ENCODE data around the gene ABCD4. TPM values are rescaled to one million over a fixed set of nuclear protein-coding genes. Genes with fewer than 3 reads are reported as not detected.

The ABCD4 gene
- total and polyA plus RNA-seq, 8 donors = 37.0 to 136 (median 118) TPM

DNA sequence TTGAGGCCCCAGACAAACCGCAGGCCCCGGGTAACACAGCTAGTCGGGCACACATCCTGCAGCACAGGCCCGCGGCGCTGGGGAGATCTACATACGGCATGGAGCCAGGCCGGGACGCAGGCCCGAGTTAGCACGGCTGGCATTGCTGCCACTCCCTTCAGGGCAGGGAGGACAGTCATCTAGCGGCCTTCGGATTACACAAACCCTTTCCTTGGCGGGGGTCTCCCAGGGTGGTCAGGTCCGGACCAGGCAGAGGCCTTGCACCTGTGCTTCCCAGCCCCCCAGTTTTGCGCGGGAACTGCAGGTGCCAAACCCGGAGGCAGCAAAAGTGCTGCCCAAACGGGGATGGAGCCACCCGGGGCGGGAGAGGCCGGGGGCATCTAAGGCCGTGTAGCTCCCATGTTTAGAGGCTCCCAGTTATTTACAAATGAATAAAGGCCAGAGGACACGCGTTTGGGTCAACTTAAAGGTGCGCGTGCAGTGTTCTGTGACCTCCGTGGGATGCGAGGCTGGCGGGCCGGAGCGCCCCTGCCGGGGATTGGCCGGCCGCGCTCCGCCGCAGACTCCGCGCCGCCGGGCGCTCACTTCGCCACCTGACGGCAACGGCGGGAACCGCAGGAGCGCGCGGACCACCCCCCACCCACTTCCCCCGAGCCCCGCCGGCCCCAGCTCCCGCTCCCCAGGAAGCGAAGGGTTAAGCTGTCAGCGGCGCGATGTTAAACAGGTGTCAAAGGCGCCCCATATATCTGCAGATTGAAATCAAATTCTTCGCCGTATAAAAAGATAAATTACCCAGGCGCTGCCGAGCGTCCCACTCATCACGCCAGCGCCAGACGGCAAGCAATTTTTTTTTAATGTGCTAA is 45.4 kb downstream of the ABCD4 start:
- Histone ChIP-seq H3K27ac (no peak overlapping the region), H3K4me3 (peak overlapping the region; percentile 46 to 48), H3K27me3 (peaks cover 7 to 51% of the 10 kb centered on the region in 2 donors), H3K9me3 (no peaks in the 10 kb centered on the region), H3K36me3 (no peaks in the 10 kb centered on the region), H3K4me1 (peaks cover 0 to 16% of the 10 kb centered on the region in 2 donors)
- intact Hi-C loops (cut with DNase I) = loop anchor here in 1 of 2 donors (5.0 kb wide), 1 partner anchor 150 kb away; no protein-coding TSS in a partner anchor
- ATAC-seq (peak; percentile 98), DNase-seq (peak in 3 of 4 donors; percentile 41 to 89 (median 45))
- TF ChIP-seq, protein P1, sequence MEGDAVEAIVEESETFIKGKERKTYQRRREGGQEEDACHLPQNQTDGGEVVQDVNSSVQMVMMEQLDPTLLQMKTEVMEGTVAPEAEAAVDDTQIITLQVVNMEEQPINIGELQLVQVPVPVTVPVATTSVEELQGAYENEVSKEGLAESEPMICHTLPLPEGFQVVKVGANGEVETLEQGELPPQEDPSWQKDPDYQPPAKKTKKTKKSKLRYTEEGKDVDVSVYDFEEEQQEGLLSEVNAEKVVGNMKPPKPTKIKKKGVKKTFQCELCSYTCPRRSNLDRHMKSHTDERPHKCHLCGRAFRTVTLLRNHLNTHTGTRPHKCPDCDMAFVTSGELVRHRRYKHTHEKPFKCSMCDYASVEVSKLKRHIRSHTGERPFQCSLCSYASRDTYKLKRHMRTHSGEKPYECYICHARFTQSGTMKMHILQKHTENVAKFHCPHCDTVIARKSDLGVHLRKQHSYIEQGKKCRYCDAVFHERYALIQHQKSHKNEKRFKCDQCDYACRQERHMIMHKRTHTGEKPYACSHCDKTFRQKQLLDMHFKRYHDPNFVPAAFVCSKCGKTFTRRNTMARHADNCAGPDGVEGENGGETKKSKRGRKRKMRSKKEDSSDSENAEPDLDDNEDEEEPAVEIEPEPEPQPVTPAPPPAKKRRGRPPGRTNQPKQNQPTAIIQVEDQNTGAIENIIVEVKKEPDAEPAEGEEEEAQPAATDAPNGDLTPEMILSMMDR (IDR thresholded peaks at IDR 0.05) = peak; percentile 96 to 99

DNA sequence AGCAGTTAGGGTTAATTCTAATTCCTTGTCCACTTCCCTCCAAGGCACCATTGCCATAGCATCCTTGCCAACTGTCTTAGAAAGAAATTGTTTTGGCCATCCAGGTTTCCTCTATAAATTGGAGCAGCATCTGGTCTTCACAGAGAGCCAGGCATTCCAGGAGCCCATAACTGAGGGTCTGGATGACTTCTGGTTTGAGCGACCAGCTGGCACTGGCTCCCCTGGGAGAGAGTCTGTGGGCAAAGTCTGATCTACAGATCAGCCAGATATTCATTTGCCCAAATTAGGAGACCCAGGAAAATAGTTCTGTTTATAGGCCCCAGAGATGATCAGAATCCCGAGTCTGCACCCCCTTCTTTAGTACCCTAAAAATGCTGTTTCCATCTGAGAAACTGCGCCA is 47.5 kb downstream of the ABCD4 start:
- Histone ChIP-seq H3K27me3 (peaks cover 7 to 56% of the 10 kb centered on the region in 2 donors), H3K27ac (no peak overlapping the region), H3K4me3 (no peak overlapping the region), H3K9me3 (no peaks in the 10 kb centered on the region), H3K4me1 (peaks cover 0 to 20% of the 10 kb centered on the region in 2 donors), H3K36me3 (no peaks in the 10 kb centered on the region)
- TF ChIP-seq, protein P1 (IDR thresholded peaks at IDR 0.05) = no peak
- intact Hi-C loops (cut with DNase I) = loop anchor here in 1 of 2 donors (5.0 kb wide), 1 partner anchor 148 kb away; no protein-coding TSS in a partner anchor
- ATAC-seq (no peak), DNase-seq (no peak)

DNA sequence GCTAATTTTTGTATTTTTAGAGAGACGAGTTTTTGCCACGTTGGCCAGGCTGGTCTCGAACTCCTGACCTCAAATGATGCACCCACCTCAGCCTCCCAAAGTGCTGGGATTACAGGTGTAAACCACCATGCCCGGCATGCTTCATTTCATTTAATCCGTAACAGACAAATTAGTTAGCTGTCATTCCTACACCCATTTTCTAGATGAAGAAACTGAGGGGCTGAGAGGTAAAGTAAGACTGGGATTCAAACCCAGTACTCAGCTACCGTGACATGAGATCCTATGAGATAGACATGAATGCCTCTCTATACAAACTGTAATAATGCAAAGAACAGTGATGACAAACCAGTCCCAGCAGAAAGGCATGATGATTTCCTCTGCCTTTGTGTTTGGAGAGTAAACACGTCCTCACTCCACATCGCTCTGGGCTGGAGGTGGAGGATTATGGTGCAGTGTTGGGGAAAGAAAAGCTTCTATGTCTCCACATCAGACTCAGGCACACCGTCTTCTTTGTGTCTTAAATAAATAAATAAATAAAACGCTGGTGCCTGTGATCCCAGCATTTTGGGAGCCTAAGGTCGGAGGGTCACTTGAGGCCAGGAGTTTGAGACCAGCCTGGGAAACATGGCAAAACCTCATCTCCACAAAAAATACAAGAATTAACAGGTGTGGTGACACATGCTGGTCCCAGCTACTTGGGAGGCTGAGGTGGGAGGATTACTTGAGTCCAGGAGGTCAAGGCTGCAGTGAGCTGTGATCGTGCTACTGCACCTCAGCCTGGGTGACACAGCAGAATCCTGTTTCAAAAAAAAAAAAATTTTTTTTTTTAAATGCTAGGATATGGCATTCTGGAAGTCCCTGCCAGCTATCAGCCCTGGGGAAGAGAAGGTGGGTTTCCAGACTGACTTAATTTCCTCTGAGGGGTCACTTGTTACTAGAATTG is 53.0 kb downstream of the ABCD4 start:
- peaks cover 0 to 65% of the 10 kb centered on the region in 2 donors for H3K27me3 ChIP-seq
- intact Hi-C loops (cut with DNase I) = no loop called here
- H3K27ac ChIP-seq = no peak overlapping the region
- peaks cover 0 to 4% of the 10 kb centered on the region in 2 donors for H3K4me1 ChIP-seq
- no peak for DNase-seq
- no peak overlapping the region for H3K4me3 ChIP-seq
- ATAC-seq = no peak
- no peaks in the 10 kb centered on the region for H3K36me3 ChIP-seq
- no peaks in the 10 kb centered on the region for H3K9me3 ChIP-seq
- TF ChIP-seq, protein P1 (IDR thresholded peaks at IDR 0.05) = no peak

DNA sequence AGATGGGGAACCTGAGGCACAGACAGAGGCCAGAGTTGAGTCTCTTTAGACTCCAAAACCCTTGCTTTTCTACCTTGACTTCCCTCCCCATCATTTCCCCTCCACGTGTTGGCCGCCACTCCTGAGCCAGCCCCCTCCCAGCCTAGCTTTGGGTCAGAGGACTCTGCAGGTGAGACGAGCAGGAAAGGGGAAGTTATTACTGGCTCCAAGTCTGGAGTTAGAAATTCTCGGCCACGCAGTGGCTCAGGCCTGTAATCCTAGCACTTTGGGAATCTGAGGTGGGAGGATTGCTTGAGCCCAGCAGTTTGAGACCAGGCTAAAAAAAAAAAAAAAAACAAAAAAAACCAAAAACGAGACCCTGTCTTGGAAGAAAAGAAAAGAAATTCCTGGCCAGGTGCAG is 54.7 kb downstream of the ABCD4 start:
- TF ChIP-seq, protein P1 (IDR thresholded peaks at IDR 0.05) = no peak
- no peaks in the 10 kb centered on the region for H3K36me3 ChIP-seq
- no peaks in the 10 kb centered on the region for H3K9me3 ChIP-seq
- DNase-seq (no peak), ATAC-seq (no peak)
- H3K4me1 ChIP-seq = peaks cover 0 to 4% of the 10 kb centered on the region in 2 donors
- intact Hi-C loops (cut with DNase I) = no loop called here
- H3K4me3 ChIP-seq = no peak overlapping the region
- H3K27ac ChIP-seq = no peak overlapping the region
- peaks cover 16 to 73% of the 10 kb centered on the region in 2 donors for H3K27me3 ChIP-seq

All from left lung (tissue), 10 donors.